ENCODE data around the gene LMNB1. TPM values are rescaled to one million over a fixed set of nuclear protein-coding genes. Genes with fewer than 3 reads are reported as not detected.

Gene LMNB1
- total RNA-seq, 1 experiment from 2014 or later: 197 TPM

Other genes starting within 250 kb of the LMNB1 start
- gene ALDH7A1, start 181.9 kb upstream of the LMNB1 start, total RNA-seq (2014; rRNA removed; shearing (Covaris generic); ENCODE audit: low replicate concordance): 103 and 107 TPM in 2 replicates
- 65.1 and 90.6 TPM in 2 replicates for gene PHAX, start 176.2 kb upstream of the LMNB1 start, total RNA-seq (2014; rRNA removed; shearing (Covaris generic); ENCODE audit: low replicate concordance)